Right kidney (tissue), 1 donor: Measurements from ENCODE around the gene PTGDR2.
A peak's percentile ranks its signal among the peaks of the same experiment; 100 is the strongest.
"Not testable (repeated sequence)": the region's sequence is repeated elsewhere in the genome, so short reads cannot be mapped to it uniquely, and the experiment has no call there.

Experiments
- DNase-seq: peaks from one replicate; pipeline ENCODE4 v3.0.0-alpha.2; 2016

Gene PTGDR2

GRCh38 chr11:60841797-60842667 lies 13.7 kb downstream of the PTGDR2 start, which contains the start of gene CCDC86:
Gene CCDC86, plus strand, starts transcription at chr11:60842113. Its CDS starts 12 bp downstream, at chr11:60842125.
- DNase-seq = peak; percentile 90

- peak; percentile 20 for DNase-seq
Measured at GRCh38 chr11:60840470-60841430, 15.0 kb downstream of the PTGDR2 start.

DNA sequence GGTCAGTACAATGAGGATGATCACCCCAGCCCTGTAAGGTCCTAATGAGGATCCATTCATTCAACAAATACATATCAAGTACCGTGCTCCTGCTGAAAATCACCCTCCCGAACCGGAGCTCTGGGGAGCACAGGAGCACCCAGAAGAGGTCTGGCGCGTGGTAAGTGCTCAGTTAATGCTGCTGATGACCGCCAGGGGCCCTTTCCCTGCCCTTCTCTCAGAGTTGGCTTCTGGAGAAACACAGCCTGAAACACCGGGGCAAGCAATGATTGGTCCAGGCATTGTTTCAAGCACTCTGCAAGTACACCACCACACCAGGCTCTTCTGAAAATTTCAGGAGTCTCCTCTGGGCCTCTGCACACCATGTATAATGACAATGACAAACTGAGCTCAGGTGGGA lies 17.6 kb downstream of the PTGDR2 start:
- no peak for DNase-seq

- no peak for DNase-seq
Measured at GRCh38 chr11:60836866-60837515, 18.8 kb downstream of the PTGDR2 start.

DNA sequence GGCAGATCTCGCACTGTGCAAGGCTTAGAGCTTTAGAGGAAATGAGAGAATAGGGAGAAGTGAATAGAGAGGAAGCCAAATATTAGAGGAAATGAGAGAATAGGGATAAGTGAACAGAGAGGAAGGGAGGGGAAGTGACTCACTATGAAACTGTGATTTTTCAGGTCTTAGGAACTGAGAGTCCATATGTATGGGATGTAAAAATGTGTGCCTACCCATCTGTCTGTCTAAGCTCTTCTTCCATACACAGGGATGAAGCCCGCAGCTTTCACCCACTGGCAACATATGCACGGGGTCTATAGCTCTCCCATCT lies 20.3 kb downstream of the PTGDR2 start:
- DNase-seq = no peak

- no peak for DNase-seq
Measured at GRCh38 chr11:60834742-60835533, 20.8 kb downstream of the PTGDR2 start.

GRCh38 chr11:60831501-60832079 lies 24.2 kb downstream of the PTGDR2 start:
- no peak for DNase-seq

GRCh38 chr11:60831143-60831500 lies 24.6 kb downstream of the PTGDR2 start:
- peak; percentile 49 for DNase-seq

GRCh38 chr11:60830478-60831142 lies 25.1 kb downstream of the PTGDR2 start:
- DNase-seq = no peak

GRCh38 chr11:60825790-60826189 lies 30.0 kb downstream of the PTGDR2 start:
- no peak for DNase-seq

- DNase-seq = no peak
Measured at GRCh38 chr11:60825118-60825517, 30.6 kb downstream of the PTGDR2 start.

GRCh38 chr11:60823745-60824306 lies 31.9 kb downstream of the PTGDR2 start:
- not testable (repeated sequence) for DNase-seq

- no peak for DNase-seq
Measured at GRCh38 chr11:60821827-60822599, 33.7 kb downstream of the PTGDR2 start.

- DNase-seq = no peak
Measured at GRCh38 chr11:60818057-60818456, 37.7 kb downstream of the PTGDR2 start.

DNA sequence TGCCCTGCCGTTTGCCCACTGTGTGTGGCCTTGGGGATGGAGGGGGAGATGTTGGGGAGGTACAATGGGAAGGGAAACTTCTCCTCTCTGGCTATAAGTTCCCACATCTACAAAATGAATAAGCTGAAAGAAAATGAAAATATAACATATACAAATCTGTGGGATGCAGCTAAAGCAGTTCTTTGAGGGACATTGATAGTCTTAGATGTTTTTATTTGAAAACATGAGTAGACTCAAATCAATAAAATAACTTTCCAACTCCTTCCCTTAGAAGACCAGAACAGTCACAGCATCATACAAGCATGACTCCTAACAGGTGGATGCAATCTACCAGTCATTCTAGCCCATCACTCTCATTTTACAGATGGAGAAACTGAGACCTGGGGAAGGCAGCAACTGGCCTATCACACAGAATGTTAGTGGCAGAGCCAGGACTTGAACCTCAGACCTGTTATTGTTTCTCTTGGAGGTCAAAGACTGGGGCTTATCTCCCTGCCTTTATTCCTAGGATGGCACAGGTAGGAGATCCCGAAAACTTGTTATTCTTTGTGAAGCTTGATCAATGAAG lies 39.1 kb downstream of the PTGDR2 start:
- DNase-seq = no peak

- no peak for DNase-seq
Measured at GRCh38 chr11:60814112-60814511, 41.6 kb downstream of the PTGDR2 start.

DNA sequence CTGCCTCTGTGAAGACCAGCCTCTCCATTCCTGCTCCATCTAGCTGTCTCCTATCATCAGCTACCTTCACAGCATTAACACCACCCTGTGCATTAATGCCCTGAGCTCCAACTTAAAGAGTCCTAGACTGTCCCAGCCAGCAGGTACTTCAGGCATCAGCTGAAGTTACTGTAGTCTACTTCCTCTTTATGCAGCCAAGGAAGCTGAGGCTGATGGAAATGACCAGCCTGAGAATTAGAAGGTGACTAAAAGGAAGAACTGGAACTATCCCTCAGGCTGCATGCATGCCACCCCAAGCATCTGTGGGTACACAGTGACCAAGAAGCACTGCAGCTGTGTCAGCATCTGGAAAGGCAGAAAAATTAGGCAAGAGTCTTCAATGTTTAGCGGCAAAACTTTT lies 42.4 kb downstream of the PTGDR2 start:
- DNase-seq = no peak

GRCh38 chr11:60810569-60810968 lies 45.2 kb downstream of the PTGDR2 start:
- no peak for DNase-seq

- DNase-seq = no peak
Measured at GRCh38 chr11:60810151-60810550, 45.6 kb downstream of the PTGDR2 start.
